AML-193 (cell line): Measurements from ENCODE around the gene KDM8.

ENCODE experiments used
- DNase-seq, 2 experiments: peaks; one replicate each; lab custom pipeline; 2025; lab: John Stamatoyannopoulos, UW

Gene KDM8

GRCh38 chr16:27269300-27270150 is 66.2 kb downstream of the KDM8 start:
- no peak for DNase-seq

DNA sequence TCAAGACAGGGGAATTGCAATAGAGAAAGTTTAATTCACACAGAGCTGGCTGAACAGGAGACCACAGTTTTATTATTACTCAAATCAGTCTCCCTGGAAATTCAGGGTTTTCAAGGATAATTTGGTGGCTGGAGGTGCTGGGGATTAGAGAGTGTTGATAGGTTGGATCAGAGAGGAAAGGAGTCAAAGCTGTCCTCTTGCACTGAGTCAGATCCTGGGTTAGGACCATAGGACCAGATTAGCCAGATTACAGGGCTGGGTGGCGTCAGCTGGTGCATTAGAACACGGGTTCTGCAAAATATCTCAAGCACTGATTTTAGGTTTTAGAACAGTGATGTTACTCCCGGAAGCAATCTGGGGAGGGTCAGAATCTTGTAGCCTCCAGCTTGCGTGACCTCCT is 67.0 kb downstream of the KDM8 start:
- DNase-seq = no peak
